ENCODE data around the gene RAB11FIP5. TPM values are rescaled to one million over a fixed set of nuclear protein-coding genes. Genes with fewer than 3 reads are reported as not detected.

Gene RAB11FIP5
- total RNA-seq, 1 experiment from 2014 or later: 26.6 TPM

GRCh38 chr2:73027340-73027739 is 85.4 kb downstream of the RAB11FIP5 start:
- no peak overlapping the region for H3K9ac ChIP-seq (ENCODE audit: low read length)
- no peak for DNase-seq
- no peaks in the 10 kb centered on the region for H3F3A ChIP-seq (ENCODE audit: low read length, unreplicated experiment)
- no peaks in the 10 kb centered on the region for H3K9me2 ChIP-seq (replicated peaks; ENCODE audit: low read length)
- no peaks in the 10 kb centered on the region for H3K27me3 ChIP-seq (ENCODE audit: low read length)
- ChIA-PET POLR2A (ENCODE audit: unreplicated experiment) (no interaction called here), CTCF (no interaction called here)
- H3K4me3 ChIP-seq (ENCODE audit: low read length): no peak overlapping the region
- TF ChIP-seq CTCF (conservative IDR thresholded peaks at IDR 0.05; ENCODE audit: low read depth, low read length) (no peak), EZH2 (IDR thresholded peaks at IDR 0.05; ENCODE audit: low read length, unreplicated experiment) (no peak), EZH2phosphoT487 (IDR thresholded peaks at IDR 0.05; ENCODE audit: borderline replicate concordance, low read length) (no peak)
- BruUV-seq (replicated peaks): no TSS peak
- no peaks in the 10 kb centered on the region for H3K4me1 ChIP-seq (ENCODE audit: insufficient read depth, low read length)
- no peaks in the 10 kb centered on the region for H4K20me1 ChIP-seq (ENCODE audit: low read length)
- no peaks in the 10 kb centered on the region for H3K9me3 ChIP-seq (ENCODE audit: low read length)
- intact Hi-C loops (cut with micrococcal nuclease): no loop called here
- H3K36me3 ChIP-seq (ENCODE audit: low read depth, low read length): no peaks in the 10 kb centered on the region
- no peak overlapping the region for H3K4me2 ChIP-seq (ENCODE audit: low read length)
- ATAC-seq: no peak
- no peaks in the 10 kb centered on the region for H3K79me2 ChIP-seq (ENCODE audit: low read length)
- H2AFZ ChIP-seq (ENCODE audit: low read length): no peak overlapping the region
- no peak overlapping the region for H3K27ac ChIP-seq (ENCODE audit: low read length)

- DNase-seq (no peak), ATAC-seq (no peak)
- TF ChIP-seq CTCF (conservative IDR thresholded peaks at IDR 0.05; ENCODE audit: low read depth, low read length) (no peak), EZH2phosphoT487 (IDR thresholded peaks at IDR 0.05; ENCODE audit: borderline replicate concordance, low read length) (no peak), EZH2 (IDR thresholded peaks at IDR 0.05; ENCODE audit: low read length, unreplicated experiment) (no peak)
- no peak overlapping the region for H3K4me3 ChIP-seq (ENCODE audit: low read length)
- POLR2A ChIA-PET (ENCODE audit: unreplicated experiment): no interaction called here
- H3K27me3 ChIP-seq (ENCODE audit: low read length): no peaks in the 10 kb centered on the region
- no peak overlapping the region for H3K27ac ChIP-seq (ENCODE audit: low read length)
- H3K36me3 ChIP-seq (ENCODE audit: low read depth, low read length): peaks cover 9% of the 10 kb centered on the region; the same call in 1 of the 2 replicates
- no peaks in the 10 kb centered on the region; the same call in 1 of the 2 replicates for H3K4me1 ChIP-seq (ENCODE audit: insufficient read depth, low read length)
- H3K9ac ChIP-seq (ENCODE audit: low read length): no peak overlapping the region
- H3K9me3 ChIP-seq (ENCODE audit: low read length): no peaks in the 10 kb centered on the region
- no peaks in the 10 kb centered on the region for H3F3A ChIP-seq (ENCODE audit: low read length, unreplicated experiment)
- CTCF ChIA-PET: no interaction called here
- no peak overlapping the region for H3K4me2 ChIP-seq (ENCODE audit: low read length)
- intact Hi-C loops (cut with micrococcal nuclease): no loop called here
- no peaks in the 10 kb centered on the region for H4K20me1 ChIP-seq (ENCODE audit: low read length)
- H2AFZ ChIP-seq (ENCODE audit: low read length): no peak overlapping the region
- no peaks in the 10 kb centered on the region for H3K79me2 ChIP-seq (ENCODE audit: low read length)
- BruUV-seq (replicated peaks): no TSS peak
- H3K9me2 ChIP-seq (replicated peaks; ENCODE audit: low read length): no peaks in the 10 kb centered on the region
Observed at GRCh38 chr2:73023497-73023896, 89.3 kb downstream of the RAB11FIP5 start.

Other genes starting within 250 kb of the RAB11FIP5 start
- 69.4 and 88.6 TPM in 2 replicates for gene SPR, start 225.5 kb downstream of the RAB11FIP5 start, total RNA-seq (2014; rRNA removed)
- gene EMX1, start 195.4 kb downstream of the RAB11FIP5 start, total RNA-seq (2014; rRNA removed): not detected in 2 replicates
- gene SFXN5, start 41.2 kb downstream of the RAB11FIP5 start, total RNA-seq (2014; rRNA removed): 22.0 and 30.7 TPM in 2 replicates
- 0.07 TPM in 1 of 2 replicates, not detected in the other for gene NOTO, start 89.6 kb upstream of the RAB11FIP5 start, total RNA-seq (2014; rRNA removed)
- gene SMYD5, start 101.3 kb upstream of the RAB11FIP5 start, total RNA-seq (2014; rRNA removed): 47.1 and 49.4 TPM in 2 replicates
- gene PRADC1, start 120.3 kb upstream of the RAB11FIP5 start, total RNA-seq (2014; rRNA removed): 62.5 and 65.7 TPM in 2 replicates
- 517 and 538 TPM in 2 replicates for gene CCT7, start 121.4 kb upstream of the RAB11FIP5 start, total RNA-seq (2014; rRNA removed)
- gene FBXO41, start 171.5 kb upstream of the RAB11FIP5 start, total RNA-seq (2014; rRNA removed): 4.2 and 7.7 TPM in 2 replicates
- not detected in 2 replicates for gene EGR4, start 180.6 kb upstream of the RAB11FIP5 start, total RNA-seq (2014; rRNA removed)

Measured in PC-3 (cell line).